ENCODE data around the gene NOS3.

NOS3 gene

GRCh38 chr7:150994141-150994837 lies 3.5 kb downstream of the NOS3 start:
- no peak overlapping the region for H3K4me3 ChIP-seq (ENCODE audit: low read depth, low read length)
- no peak for TF ChIP-seq CTCF (IDR thresholded peaks at IDR 0.05; ENCODE audit: low read depth, low read length)

- no peak overlapping the region for H3K4me3 ChIP-seq (ENCODE audit: low read depth, low read length)
- no peak for TF ChIP-seq CTCF (IDR thresholded peaks at IDR 0.05; ENCODE audit: low read depth, low read length)
Measured at GRCh38 chr7:150994838-150995510, 4.2 kb downstream of the NOS3 start.

GRCh38 chr7:150996376-150997074 lies 5.7 kb downstream of the NOS3 start:
- no peak overlapping the region for H3K4me3 ChIP-seq (ENCODE audit: low read depth, low read length)
- no peak for TF ChIP-seq CTCF (IDR thresholded peaks at IDR 0.05; ENCODE audit: low read depth, low read length)

- H3K4me3 ChIP-seq (ENCODE audit: low read depth, low read length) = no peak overlapping the region
- TF ChIP-seq CTCF (IDR thresholded peaks at IDR 0.05; ENCODE audit: low read depth, low read length) = no peak
Measured at GRCh38 chr7:150997075-150997511, 6.3 kb downstream of the NOS3 start.

GRCh38 chr7:150997817-150998216 lies 7.0 kb downstream of the NOS3 start:
- no peak for TF ChIP-seq CTCF (IDR thresholded peaks at IDR 0.05; ENCODE audit: low read depth, low read length)
- no peak overlapping the region for H3K4me3 ChIP-seq (ENCODE audit: low read depth, low read length)

GRCh38 chr7:150998341-150998740 lies 7.5 kb downstream of the NOS3 start:
- TF ChIP-seq CTCF (IDR thresholded peaks at IDR 0.05; ENCODE audit: low read depth, low read length) = no peak
- H3K4me3 ChIP-seq (ENCODE audit: low read depth, low read length) = no peak overlapping the region

GRCh38 chr7:150999001-150999400 lies 8.2 kb downstream of the NOS3 start:
- TF ChIP-seq CTCF (IDR thresholded peaks at IDR 0.05; ENCODE audit: low read depth, low read length) = no peak
- no peak overlapping the region for H3K4me3 ChIP-seq (ENCODE audit: low read depth, low read length)
